H1 (cell line): ENCODE data around the gene TDRD15. TPM values are rescaled to one million over a fixed set of nuclear protein-coding genes. Genes with fewer than 3 reads are reported as not detected.

Experiments
- FOSL1 ChIP-seq: IDR thresholded peaks from 2 replicates; pipeline ENCODE4 v1.6.1; 2011; ENCODE audit warnings: mild to moderate bottlenecking, low read depth, low read length, moderate library complexity; ENCODE audit not compliant: insufficient read depth
- JUND ChIP-seq: IDR thresholded peaks from 2 replicates; pipeline ENCODE4 v1.6.1; 2011; ENCODE audit warnings: mild to moderate bottlenecking, improper control_type of control experiment, low read length
- KDM1A ChIP-seq: fragments of 200-600, 300-600 bp; sonication (generic); IDR thresholded peaks from 2 replicates; pipeline ENCODE4 v1.7.1; 2016; ENCODE audit warnings: mild to moderate bottlenecking, low read length, borderline replicate concordance
- KDM5A ChIP-seq: fragments of 200-600 bp; IDR thresholded peaks from 2 replicates; pipeline ENCODE4 v1.7.1; 2012; ENCODE audit warnings: mild to moderate bottlenecking, low read length, inconsistent platforms, mixed read lengths
- SIN3A ChIP-seq, 2 experiments: IDR thresholded peaks in 1 of 2; conservative IDR thresholded peaks in 1 of 2; 2 replicates each; pipeline ENCODE4 v1.6.1; 2011 to 2012; ENCODE audit warnings: low read length in 2 of 2, improper control_type of control experiment in 1 of 2, low read depth in 1 of 2, mild to moderate bottlenecking in 1 of 2
- SUZ12 ChIP-seq: fragments of 200-600 bp; sonication (generic); IDR thresholded peaks from 2 replicates; pipeline ENCODE4 v1.6.1; 2012; ENCODE audit warnings: mild to moderate bottlenecking, inconsistent platforms, low read length, moderate library complexity, mixed read lengths
- polyA plus RNA-seq, 7 experiments: library from polyadenylated mRNA; depleted of rRNA in 3 of 7; stranded (reverse) in 5 of 7; unstranded in 2 of 7; fragments of >200 nt in 5 of 7; fragments of 200-250 nt in 2 of 7; gene quantifications; 1 replicate in 5 of 7; 2 replicates in 1 of 7; 4 replicates in 1 of 7; pipeline versions ENCODE4 v1.2.1 to v1.2.3, GENCODE V29; 2011 to 2013; ENCODE audit warnings: missing spikeins in 2 of 7, mixed read lengths in 2 of 7
- total RNA-seq: library from RNA; stranded (reverse); fragmentation: NEBNext Ultra II Directional; extraction: Animal tissue kit (Norgen Biotek cat#: 25700); gene quantifications from 2 replicates; pipeline ENCODE4 v1.2.1, GENCODE V29; 2021
- TF ChIP-seq, protein P1 (sequence below): fragments of 300-600 bp; sonication (generic); IDR thresholded peaks from 2 replicates; pipeline ENCODE4 v1.7.1; 2012; ENCODE audit warnings: low read length, moderate library complexity, mild to moderate bottlenecking, inconsistent platforms; ENCODE audit not compliant: insufficient replicate concordance

Gene TDRD15
- total and polyA plus RNA-seq, 2 of the 8 experiments (the other 6 are each of a cell fraction or from before 2014, with no cell fraction given) = not detected

GRCh38 chr2:21095178-21095577, 28.6 kb upstream of the TDRD15 start (continued):
- TF ChIP-seq, protein P1, sequence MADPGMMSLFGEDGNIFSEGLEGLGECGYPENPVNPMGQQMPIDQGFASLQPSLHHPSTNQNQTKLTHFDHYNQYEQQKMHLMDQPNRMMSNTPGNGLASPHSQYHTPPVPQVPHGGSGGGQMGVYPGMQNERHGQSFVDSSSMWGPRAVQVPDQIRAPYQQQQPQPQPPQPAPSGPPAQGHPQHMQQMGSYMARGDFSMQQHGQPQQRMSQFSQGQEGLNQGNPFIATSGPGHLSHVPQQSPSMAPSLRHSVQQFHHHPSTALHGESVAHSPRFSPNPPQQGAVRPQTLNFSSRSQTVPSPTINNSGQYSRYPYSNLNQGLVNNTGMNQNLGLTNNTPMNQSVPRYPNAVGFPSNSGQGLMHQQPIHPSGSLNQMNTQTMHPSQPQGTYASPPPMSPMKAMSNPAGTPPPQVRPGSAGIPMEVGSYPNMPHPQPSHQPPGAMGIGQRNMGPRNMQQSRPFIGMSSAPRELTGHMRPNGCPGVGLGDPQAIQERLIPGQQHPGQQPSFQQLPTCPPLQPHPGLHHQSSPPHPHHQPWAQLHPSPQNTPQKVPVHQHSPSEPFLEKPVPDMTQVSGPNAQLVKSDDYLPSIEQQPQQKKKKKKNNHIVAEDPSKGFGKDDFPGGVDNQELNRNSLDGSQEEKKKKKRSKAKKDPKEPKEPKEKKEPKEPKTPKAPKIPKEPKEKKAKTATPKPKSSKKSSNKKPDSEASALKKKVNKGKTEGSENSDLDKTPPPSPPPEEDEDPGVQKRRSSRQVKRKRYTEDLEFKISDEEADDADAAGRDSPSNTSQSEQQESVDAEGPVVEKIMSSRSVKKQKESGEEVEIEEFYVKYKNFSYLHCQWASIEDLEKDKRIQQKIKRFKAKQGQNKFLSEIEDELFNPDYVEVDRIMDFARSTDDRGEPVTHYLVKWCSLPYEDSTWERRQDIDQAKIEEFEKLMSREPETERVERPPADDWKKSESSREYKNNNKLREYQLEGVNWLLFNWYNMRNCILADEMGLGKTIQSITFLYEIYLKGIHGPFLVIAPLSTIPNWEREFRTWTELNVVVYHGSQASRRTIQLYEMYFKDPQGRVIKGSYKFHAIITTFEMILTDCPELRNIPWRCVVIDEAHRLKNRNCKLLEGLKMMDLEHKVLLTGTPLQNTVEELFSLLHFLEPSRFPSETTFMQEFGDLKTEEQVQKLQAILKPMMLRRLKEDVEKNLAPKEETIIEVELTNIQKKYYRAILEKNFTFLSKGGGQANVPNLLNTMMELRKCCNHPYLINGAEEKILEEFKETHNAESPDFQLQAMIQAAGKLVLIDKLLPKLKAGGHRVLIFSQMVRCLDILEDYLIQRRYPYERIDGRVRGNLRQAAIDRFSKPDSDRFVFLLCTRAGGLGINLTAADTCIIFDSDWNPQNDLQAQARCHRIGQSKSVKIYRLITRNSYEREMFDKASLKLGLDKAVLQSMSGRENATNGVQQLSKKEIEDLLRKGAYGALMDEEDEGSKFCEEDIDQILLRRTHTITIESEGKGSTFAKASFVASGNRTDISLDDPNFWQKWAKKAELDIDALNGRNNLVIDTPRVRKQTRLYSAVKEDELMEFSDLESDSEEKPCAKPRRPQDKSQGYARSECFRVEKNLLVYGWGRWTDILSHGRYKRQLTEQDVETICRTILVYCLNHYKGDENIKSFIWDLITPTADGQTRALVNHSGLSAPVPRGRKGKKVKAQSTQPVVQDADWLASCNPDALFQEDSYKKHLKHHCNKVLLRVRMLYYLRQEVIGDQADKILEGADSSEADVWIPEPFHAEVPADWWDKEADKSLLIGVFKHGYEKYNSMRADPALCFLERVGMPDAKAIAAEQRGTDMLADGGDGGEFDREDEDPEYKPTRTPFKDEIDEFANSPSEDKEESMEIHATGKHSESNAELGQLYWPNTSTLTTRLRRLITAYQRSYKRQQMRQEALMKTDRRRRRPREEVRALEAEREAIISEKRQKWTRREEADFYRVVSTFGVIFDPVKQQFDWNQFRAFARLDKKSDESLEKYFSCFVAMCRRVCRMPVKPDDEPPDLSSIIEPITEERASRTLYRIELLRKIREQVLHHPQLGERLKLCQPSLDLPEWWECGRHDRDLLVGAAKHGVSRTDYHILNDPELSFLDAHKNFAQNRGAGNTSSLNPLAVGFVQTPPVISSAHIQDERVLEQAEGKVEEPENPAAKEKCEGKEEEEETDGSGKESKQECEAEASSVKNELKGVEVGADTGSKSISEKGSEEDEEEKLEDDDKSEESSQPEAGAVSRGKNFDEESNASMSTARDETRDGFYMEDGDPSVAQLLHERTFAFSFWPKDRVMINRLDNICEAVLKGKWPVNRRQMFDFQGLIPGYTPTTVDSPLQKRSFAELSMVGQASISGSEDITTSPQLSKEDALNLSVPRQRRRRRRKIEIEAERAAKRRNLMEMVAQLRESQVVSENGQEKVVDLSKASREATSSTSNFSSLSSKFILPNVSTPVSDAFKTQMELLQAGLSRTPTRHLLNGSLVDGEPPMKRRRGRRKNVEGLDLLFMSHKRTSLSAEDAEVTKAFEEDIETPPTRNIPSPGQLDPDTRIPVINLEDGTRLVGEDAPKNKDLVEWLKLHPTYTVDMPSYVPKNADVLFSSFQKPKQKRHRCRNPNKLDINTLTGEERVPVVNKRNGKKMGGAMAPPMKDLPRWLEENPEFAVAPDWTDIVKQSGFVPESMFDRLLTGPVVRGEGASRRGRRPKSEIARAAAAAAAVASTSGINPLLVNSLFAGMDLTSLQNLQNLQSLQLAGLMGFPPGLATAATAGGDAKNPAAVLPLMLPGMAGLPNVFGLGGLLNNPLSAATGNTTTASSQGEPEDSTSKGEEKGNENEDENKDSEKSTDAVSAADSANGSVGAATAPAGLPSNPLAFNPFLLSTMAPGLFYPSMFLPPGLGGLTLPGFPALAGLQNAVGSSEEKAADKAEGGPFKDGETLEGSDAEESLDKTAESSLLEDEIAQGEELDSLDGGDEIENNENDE = no peak
- TF ChIP-seq SUZ12 (no peak), SIN3A (conservative IDR thresholded peaks at IDR 0.05 in 1 of 2, IDR thresholded peaks at IDR 0.05 in 1 of 2; ENCODE audit: low read depth in 1 of 2, low read length in 2 of 2) (no peak), FOSL1 (no peak), KDM5A (no peak), JUND (no peak), KDM1A (no peak)
- TF ChIP-seq, all 59 proteins: peak for 0
